Measurements from ENCODE around the gene PPP2R3B. TPM values are rescaled to one million over a fixed set of nuclear protein-coding genes. Genes with fewer than 3 reads are reported as not detected.

The PPP2R3B gene
- polyA plus RNA-seq, 1 donor from 2014 or later = 41.7 TPM

DNA sequence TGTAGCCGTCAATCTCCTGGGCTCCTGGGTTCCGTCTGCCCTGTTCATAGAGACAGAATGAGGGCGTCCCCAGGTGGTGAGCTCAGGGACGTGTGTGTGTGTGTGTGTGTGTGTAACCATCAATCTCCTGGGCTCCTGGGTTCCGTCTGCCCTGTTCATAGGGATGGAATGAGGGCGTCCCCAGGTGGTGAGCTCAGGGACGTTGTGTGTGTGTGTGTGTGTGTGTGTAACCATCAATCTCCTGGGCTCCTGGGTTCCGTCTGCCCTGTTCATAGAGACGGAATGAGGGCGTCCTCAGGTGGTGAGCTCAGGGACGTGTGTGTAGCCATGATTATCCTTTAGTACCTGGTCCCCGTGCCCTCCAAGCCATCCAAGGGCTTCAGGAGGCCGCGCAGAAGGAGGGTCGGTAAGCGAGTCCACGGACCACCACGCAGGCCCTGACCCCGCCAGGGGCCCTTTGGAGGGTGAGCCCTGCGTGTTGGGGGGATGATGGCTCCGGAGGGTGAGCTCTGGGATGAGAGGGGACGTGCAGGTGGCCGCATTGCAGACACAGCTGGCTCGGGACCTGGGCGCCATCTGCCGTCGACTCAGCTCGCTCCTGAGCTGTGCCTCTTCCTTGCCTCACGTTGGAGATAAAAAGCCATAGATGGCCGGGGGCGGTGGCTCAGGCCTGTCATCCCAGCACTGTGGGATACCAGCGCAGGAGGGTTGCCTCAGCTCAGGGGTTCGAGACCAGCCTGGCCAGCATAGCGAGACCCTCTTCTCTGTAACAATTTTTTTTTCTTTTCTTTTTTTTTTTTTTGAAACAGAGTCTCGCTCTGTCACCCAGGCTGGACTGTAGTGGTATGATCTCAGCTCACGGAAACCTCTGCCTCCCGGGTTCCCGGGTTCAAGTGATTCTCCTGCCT, 62.7 kb downstream of the PPP2R3B start:
- no peaks in the 10 kb centered on the region for H3F3A ChIP-seq (ENCODE audit: insufficient read depth, low read length, poor library complexity, severe bottlenecking)
- H3K4me3 ChIP-seq (ENCODE audit: low read length) = no peak overlapping the region
- no peak overlapping the region for H2AFZ ChIP-seq (ENCODE audit: low read depth, low read length)
- H3K4me2 ChIP-seq (ENCODE audit: low read length) = no peak overlapping the region
- no peak overlapping the region for H3K27ac ChIP-seq (ENCODE audit: low read length)
- H3K79me2 ChIP-seq (replicated peaks; ENCODE audit: insufficient read depth, low read length) = peaks cover 8% of the 10 kb centered on the region
- no peak overlapping the region for H3K9ac ChIP-seq (ENCODE audit: low read length)
- TF ChIP-seq RAD21 (conservative IDR thresholded peaks at IDR 0.05) = no peak
- TF ChIP-seq, protein P1, sequence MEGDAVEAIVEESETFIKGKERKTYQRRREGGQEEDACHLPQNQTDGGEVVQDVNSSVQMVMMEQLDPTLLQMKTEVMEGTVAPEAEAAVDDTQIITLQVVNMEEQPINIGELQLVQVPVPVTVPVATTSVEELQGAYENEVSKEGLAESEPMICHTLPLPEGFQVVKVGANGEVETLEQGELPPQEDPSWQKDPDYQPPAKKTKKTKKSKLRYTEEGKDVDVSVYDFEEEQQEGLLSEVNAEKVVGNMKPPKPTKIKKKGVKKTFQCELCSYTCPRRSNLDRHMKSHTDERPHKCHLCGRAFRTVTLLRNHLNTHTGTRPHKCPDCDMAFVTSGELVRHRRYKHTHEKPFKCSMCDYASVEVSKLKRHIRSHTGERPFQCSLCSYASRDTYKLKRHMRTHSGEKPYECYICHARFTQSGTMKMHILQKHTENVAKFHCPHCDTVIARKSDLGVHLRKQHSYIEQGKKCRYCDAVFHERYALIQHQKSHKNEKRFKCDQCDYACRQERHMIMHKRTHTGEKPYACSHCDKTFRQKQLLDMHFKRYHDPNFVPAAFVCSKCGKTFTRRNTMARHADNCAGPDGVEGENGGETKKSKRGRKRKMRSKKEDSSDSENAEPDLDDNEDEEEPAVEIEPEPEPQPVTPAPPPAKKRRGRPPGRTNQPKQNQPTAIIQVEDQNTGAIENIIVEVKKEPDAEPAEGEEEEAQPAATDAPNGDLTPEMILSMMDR (IDR thresholded peaks at IDR 0.05; ENCODE audit: poor library complexity, severe bottlenecking) = peak; percentile 20
- no peaks in the 10 kb centered on the region for H3K9me3 ChIP-seq (ENCODE audit: low read length)
- no peaks in the 10 kb centered on the region for H3K36me3 ChIP-seq (ENCODE audit: insufficient read depth, low read length)
- H3K9me2 ChIP-seq (ENCODE audit: insufficient read depth, low read length) = no peaks in the 10 kb centered on the region
- no peaks in the 10 kb centered on the region for H3K27me3 ChIP-seq (ENCODE audit: insufficient read depth, low read depth, low read length)
- no peaks in the 10 kb centered on the region for H4K20me1 ChIP-seq (ENCODE audit: insufficient read depth)

DNA sequence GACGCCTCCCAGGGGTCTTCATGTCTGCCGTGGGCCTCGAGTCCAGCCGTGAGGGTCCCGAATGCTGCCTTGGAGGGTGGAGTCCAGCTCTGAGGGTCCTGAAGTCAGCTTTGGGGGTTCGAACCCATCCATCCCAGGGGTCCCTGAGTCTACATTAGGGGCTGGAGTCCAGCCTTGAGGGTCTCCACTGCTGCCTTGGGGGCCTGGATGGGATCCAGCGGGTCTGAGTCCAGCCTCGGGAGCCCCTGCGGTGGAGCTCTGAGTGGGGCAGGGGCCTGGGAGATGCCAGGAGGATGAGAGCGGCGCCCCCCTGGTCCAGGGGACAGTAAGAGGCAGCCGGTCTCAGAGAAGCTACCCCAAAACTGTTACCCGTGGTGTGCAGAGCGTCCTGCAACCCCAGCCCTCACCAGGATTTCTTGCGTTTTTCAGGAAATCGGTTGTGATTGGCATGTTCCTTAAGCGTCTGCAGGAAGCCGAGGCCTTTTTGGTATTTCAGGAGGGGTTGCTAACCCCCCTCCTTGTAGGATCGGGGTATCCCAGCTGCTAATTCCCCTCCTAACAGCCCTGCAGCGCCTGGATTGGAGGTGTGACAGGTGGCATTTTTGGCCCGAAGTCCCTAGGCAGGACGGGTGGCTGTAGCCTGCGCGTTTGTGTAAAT, 66.5 kb downstream of the PPP2R3B start:
- TF ChIP-seq TAF1 (IDR thresholded peaks at IDR 0.05; ENCODE audit: low read depth) (no peak), EP300 (conservative IDR thresholded peaks at IDR 0.05; ENCODE audit: poor library complexity, severe bottlenecking) (no peak), MXI1 (conservative IDR thresholded peaks at IDR 0.05; ENCODE audit: poor library complexity, severe bottlenecking) (no peak), EZH2 (IDR thresholded peaks at IDR 0.05; ENCODE audit: borderline replicate concordance, insufficient read depth, low read length, poor library complexity, severe bottlenecking) (no peak), RAD21 (conservative IDR thresholded peaks at IDR 0.05) (no peak), SMC3 (conservative IDR thresholded peaks at IDR 0.05; ENCODE audit: poor library complexity) (no peak), POLR2AphosphoS5 (IDR thresholded peaks at IDR 0.05) (no peak)
- TF ChIP-seq, protein P1 (IDR thresholded peaks at IDR 0.05; ENCODE audit: poor library complexity, severe bottlenecking) = no peak
- TF ChIP-seq, protein P2, sequence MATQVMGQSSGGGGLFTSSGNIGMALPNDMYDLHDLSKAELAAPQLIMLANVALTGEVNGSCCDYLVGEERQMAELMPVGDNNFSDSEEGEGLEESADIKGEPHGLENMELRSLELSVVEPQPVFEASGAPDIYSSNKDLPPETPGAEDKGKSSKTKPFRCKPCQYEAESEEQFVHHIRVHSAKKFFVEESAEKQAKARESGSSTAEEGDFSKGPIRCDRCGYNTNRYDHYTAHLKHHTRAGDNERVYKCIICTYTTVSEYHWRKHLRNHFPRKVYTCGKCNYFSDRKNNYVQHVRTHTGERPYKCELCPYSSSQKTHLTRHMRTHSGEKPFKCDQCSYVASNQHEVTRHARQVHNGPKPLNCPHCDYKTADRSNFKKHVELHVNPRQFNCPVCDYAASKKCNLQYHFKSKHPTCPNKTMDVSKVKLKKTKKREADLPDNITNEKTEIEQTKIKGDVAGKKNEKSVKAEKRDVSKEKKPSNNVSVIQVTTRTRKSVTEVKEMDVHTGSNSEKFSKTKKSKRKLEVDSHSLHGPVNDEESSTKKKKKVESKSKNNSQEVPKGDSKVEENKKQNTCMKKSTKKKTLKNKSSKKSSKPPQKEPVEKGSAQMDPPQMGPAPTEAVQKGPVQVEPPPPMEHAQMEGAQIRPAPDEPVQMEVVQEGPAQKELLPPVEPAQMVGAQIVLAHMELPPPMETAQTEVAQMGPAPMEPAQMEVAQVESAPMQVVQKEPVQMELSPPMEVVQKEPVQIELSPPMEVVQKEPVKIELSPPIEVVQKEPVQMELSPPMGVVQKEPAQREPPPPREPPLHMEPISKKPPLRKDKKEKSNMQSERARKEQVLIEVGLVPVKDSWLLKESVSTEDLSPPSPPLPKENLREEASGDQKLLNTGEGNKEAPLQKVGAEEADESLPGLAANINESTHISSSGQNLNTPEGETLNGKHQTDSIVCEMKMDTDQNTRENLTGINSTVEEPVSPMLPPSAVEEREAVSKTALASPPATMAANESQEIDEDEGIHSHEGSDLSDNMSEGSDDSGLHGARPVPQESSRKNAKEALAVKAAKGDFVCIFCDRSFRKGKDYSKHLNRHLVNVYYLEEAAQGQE (IDR thresholded peaks at IDR 0.05; ENCODE audit: borderline replicate concordance) = no peak
- H3F3A ChIP-seq (ENCODE audit: insufficient read depth, low read length, poor library complexity, severe bottlenecking) = no peaks in the 10 kb centered on the region
- peak overlapping the region; percentile 94 for H3K4me3 ChIP-seq (ENCODE audit: low read length)
- no peaks in the 10 kb centered on the region for H3K36me3 ChIP-seq (ENCODE audit: insufficient read depth, low read length)
- no peaks in the 10 kb centered on the region for H3K27me3 ChIP-seq (ENCODE audit: insufficient read depth, low read depth, low read length)
- no peak overlapping the region for H2AFZ ChIP-seq (ENCODE audit: low read depth, low read length)
- H3K27ac ChIP-seq (ENCODE audit: low read length) = no peak overlapping the region
- no peaks in the 10 kb centered on the region for H3K9me3 ChIP-seq (ENCODE audit: low read length)
- peak overlapping the region; percentile 90 for H3K9ac ChIP-seq (ENCODE audit: low read length)
- no peaks in the 10 kb centered on the region for H3K9me2 ChIP-seq (ENCODE audit: insufficient read depth, low read length)
- H4K20me1 ChIP-seq (ENCODE audit: insufficient read depth) = no peaks in the 10 kb centered on the region
- H3K4me2 ChIP-seq (ENCODE audit: low read length) = peak overlapping the region; percentile 42
- H3K79me2 ChIP-seq (replicated peaks; ENCODE audit: insufficient read depth, low read length) = peaks cover 8% of the 10 kb centered on the region

All from neural cell (in vitro differentiated cells).